Fibroblast of gingiva (primary cell): Measurements from ENCODE around the gene SPATA18.
"Not testable (repeated sequence)": the region's sequence is repeated elsewhere in the genome, so short reads cannot be mapped to it uniquely, and the experiment has no call there.

Source experiments
- DNase-seq: peaks from one replicate; pipeline ENCODE4 v3.0.0-alpha.2; 2011; ENCODE audit warnings: low read depth

SPATA18 gene

GRCh38 chr4:52052475-52052780, 1.3 kb downstream of the SPATA18 start:
- DNase-seq = peak; percentile 7

- no peak for DNase-seq
Observed at GRCh38 chr4:52054254-52054653, 3.1 kb downstream of the SPATA18 start.

GRCh38 chr4:52057196-52057595, 6.1 kb downstream of the SPATA18 start:
- DNase-seq = peak; percentile 54

- DNase-seq = no peak
Observed at GRCh38 chr4:52058275-52058674, 7.2 kb downstream of the SPATA18 start.

- DNase-seq = peak; percentile 78
Observed at GRCh38 chr4:52059372-52059771, 8.3 kb downstream of the SPATA18 start.

GRCh38 chr4:52069571-52069970, 18.5 kb downstream of the SPATA18 start:
- peak; percentile 76 for DNase-seq

- no peak for DNase-seq
Observed at GRCh38 chr4:52071791-52072546, 20.9 kb downstream of the SPATA18 start.

GRCh38 chr4:52076731-52077130, 25.6 kb downstream of the SPATA18 start:
- no peak for DNase-seq

- DNase-seq = no peak
Observed at GRCh38 chr4:52079659-52080058, 28.6 kb downstream of the SPATA18 start.

GRCh38 chr4:52081216-52081615, 30.1 kb downstream of the SPATA18 start:
- no peak for DNase-seq

GRCh38 chr4:52086425-52086824, 35.3 kb downstream of the SPATA18 start:
- DNase-seq = not testable (repeated sequence)

GRCh38 chr4:52091801-52092200, 40.7 kb downstream of the SPATA18 start:
- DNase-seq = peak; percentile 65

GRCh38 chr4:52093466-52093865, 42.4 kb downstream of the SPATA18 start:
- DNase-seq = no peak

- DNase-seq = no peak
Observed at GRCh38 chr4:52094376-52095145, 43.5 kb downstream of the SPATA18 start.

GRCh38 chr4:52095374-52095773, 44.3 kb downstream of the SPATA18 start:
- DNase-seq = no peak

- no peak for DNase-seq
Observed at GRCh38 chr4:52096048-52096447, 44.9 kb downstream of the SPATA18 start.

- DNase-seq = no peak
Observed at GRCh38 chr4:52098618-52099017, 47.5 kb downstream of the SPATA18 start.

GRCh38 chr4:52099860-52100461, 48.9 kb downstream of the SPATA18 start:
- no peak for DNase-seq

GRCh38 chr4:52102587-52102986, 51.5 kb downstream of the SPATA18 start:
- no peak for DNase-seq

GRCh38 chr4:52103319-52103718, 52.2 kb downstream of the SPATA18 start:
- DNase-seq = peak; percentile 34

- no peak for DNase-seq
Observed at GRCh38 chr4:52105276-52105675, 54.2 kb downstream of the SPATA18 start.

GRCh38 chr4:52106191-52106590, 55.1 kb downstream of the SPATA18 start:
- DNase-seq = no peak

GRCh38 chr4:52106660-52107059, 55.6 kb downstream of the SPATA18 start:
- peak; percentile 91 for DNase-seq
